AG04450 (cell line): ENCODE measurements around the gene LSAMP. TPM values are rescaled to one million over a fixed set of nuclear protein-coding genes. Genes with fewer than 3 reads are reported as not detected.

ENCODE experiments used
- CTCF ChIA-PET: fragments of 300-600, 350-600 bp; formaldehyde crosslinking; extraction: SDS; loops from one replicate; lab custom pipeline; 2022; ENCODE audit warnings: antibody characterized with exemption, inconsistent platforms; lab: Charles Lee
- POLR2A ChIA-PET: fragments of 350-600 bp; formaldehyde crosslinking; extraction: SDS; loops from one replicate; lab custom pipeline; 2021; ENCODE audit warnings: antibody characterized with exemption, inconsistent platforms; lab: Yijun Ruan, JAX
- DNase-seq: peaks from one replicate; pipeline ENCODE4 v3.0.0-alpha.2; 2011; ENCODE audit warnings: low read depth, low spot score
- H3K27ac ChIP-seq: one replicate; pipeline ENCODE4 v1.5.1; 2012; ENCODE audit warnings: low read depth, low read length, control low read depth
- H3K27me3 ChIP-seq: one replicate; pipeline ENCODE4 v1.6.0; 2012; ENCODE audit warnings: low read length; ENCODE audit not compliant: control insufficient read depth, insufficient read depth
- H3K4me3 ChIP-seq: 2 replicates; pipeline ENCODE4 v1.5.1; 2011; ENCODE audit warnings: mild to moderate bottlenecking, low read depth, low read length, control low read depth
- H3K9me3 ChIP-seq: 2 replicates; pipeline ENCODE4 v1.5.1; 2012; ENCODE audit warnings: low read length; ENCODE audit not compliant: control insufficient read depth, insufficient read depth
- polyA plus RNA-seq: library from polyadenylated mRNA; depleted of rRNA; stranded (reverse); fragments of >200 nt; gene quantifications from 2 replicates; pipeline ENCODE4 v1.2.3, GENCODE V29; 2011
- TF ChIP-seq, protein P1 (sequence below): IDR thresholded peaks from 2 replicates; pipeline ENCODE4 v1.5.1; 2011; ENCODE audit warnings: low read depth, low read length, control low read depth, inconsistent platforms

LSAMP gene
- polyA plus RNA-seq, 1 experiment, result 25.1 TPM

DNA sequence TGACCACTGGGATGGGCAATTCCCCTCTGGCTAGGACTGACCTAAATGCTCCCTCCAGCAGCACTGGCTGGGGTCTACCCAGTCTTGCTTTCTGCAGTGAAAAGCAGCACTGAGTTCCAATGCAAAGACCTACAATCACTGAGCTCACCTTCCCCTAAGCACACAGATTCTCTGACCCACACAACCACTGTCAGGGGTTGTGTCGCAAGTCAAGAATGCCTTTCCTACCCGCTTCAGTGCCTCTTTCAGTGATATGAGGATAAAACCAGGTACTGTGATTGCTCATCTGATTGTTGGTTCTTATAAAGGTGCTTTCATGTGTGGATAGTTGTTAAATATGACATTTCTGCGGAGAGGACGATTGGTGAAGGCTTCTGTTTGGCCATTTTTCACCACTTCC lies 476.4 kb downstream of the LSAMP start:
- POLR2A ChIA-PET, result no interaction called here
- DNase-seq, result no peak

DNA sequence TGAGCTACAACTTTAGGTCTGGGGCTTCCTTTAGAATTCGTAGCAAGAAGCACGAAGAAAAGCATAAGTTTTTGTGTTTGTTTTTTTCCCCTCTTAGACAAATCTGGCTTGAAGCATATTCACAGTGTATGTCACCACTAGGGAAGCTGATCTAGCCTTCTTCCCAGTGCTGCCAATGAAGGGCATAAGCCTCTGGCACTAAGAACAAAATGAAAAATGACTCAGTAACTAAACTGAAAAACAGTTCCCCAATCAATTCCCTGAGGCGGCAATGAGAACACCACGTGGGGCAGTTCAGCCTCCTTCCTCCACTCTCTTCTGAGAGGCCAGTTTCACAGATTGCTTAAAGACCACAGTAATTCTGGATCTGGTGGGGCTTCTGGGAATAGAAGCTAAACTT lies 483.9 kb downstream of the LSAMP start:
- no peak for DNase-seq

More for the DNA sequence above, 476.4 kb downstream of the LSAMP start:
- H3K27me3 ChIP-seq, result no peaks in the 10 kb centered on the region
- H3K27ac ChIP-seq, result no peak overlapping the region
- TF ChIP-seq, protein P1, sequence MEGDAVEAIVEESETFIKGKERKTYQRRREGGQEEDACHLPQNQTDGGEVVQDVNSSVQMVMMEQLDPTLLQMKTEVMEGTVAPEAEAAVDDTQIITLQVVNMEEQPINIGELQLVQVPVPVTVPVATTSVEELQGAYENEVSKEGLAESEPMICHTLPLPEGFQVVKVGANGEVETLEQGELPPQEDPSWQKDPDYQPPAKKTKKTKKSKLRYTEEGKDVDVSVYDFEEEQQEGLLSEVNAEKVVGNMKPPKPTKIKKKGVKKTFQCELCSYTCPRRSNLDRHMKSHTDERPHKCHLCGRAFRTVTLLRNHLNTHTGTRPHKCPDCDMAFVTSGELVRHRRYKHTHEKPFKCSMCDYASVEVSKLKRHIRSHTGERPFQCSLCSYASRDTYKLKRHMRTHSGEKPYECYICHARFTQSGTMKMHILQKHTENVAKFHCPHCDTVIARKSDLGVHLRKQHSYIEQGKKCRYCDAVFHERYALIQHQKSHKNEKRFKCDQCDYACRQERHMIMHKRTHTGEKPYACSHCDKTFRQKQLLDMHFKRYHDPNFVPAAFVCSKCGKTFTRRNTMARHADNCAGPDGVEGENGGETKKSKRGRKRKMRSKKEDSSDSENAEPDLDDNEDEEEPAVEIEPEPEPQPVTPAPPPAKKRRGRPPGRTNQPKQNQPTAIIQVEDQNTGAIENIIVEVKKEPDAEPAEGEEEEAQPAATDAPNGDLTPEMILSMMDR, result no peak
- H3K9me3 ChIP-seq, result no peaks in the 10 kb centered on the region
- no peak overlapping the region for H3K4me3 ChIP-seq
- CTCF ChIA-PET, result no interaction called here

DNA sequence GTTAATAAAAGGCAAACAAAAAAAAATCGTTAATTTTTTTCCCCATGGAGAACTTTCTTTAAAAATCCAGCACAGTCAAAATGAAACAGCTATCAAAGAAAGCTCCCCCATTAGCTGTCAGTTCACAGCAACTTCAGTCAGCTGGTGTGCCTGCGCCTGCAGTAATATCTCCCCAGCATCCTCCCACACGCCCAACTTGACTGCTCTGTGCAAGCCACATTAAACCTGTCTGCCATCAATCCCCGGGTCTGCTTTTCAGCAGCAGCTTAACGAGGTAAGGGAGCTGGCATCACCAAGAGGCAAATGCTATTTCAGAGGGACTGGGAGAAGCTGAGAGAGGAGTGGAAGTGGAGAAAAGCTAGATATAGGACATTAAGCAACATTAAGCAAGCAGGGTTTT lies 484.5 kb downstream of the LSAMP start:
- CTCF ChIA-PET, result no interaction called here

More for the DNA sequence above, 483.9 kb downstream of the LSAMP start:
- H3K27ac ChIP-seq, result no peak overlapping the region
- ChIA-PET CTCF (interaction anchor here (0.7 kb wide), 1 partner anchor 954 kb away, joined by 3 read pairs; no protein-coding TSS in a partner anchor), POLR2A (no interaction called here)
- H3K27me3 ChIP-seq, result no peaks in the 10 kb centered on the region
- no peaks in the 10 kb centered on the region for H3K9me3 ChIP-seq
- TF ChIP-seq, protein P1, result no peak
- H3K4me3 ChIP-seq, result no peak overlapping the region

DNA sequence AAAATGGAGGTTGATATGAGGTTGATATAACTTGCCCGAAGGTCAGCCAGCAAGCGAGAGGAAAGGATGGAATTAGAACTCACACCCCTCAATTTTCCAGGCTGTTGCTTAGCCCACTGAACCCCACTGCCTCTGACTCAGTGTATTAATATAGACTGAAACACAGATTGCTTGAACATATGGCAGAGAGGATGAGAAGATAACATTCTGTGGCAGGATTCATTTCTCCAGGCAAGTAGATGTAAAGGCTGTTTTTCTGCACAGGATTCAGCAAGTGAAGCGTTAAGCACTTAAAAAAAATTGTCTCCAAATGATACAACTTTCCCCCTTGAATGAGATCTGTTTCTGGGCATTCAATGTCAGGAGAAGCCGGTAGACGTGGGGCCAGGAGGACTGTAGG lies 486.8 kb downstream of the LSAMP start:
- DNase-seq, result no peak
- Histone ChIP-seq H3K27ac (no peak overlapping the region), H3K4me3 (no peak overlapping the region), H3K27me3 (no peaks in the 10 kb centered on the region), H3K9me3 (no peaks in the 10 kb centered on the region)
- ChIA-PET CTCF (interaction anchor here (1.1 kb wide), 1 partner anchor 21 kb away, joined by 4 read pairs; no protein-coding TSS in a partner anchor), POLR2A (no interaction called here)
- TF ChIP-seq, protein P1, result no peak

More for the DNA sequence above, 484.5 kb downstream of the LSAMP start:
- DNase-seq, result no peak
- no peak overlapping the region for H3K4me3 ChIP-seq
- TF ChIP-seq, protein P1, result no peak
- POLR2A ChIA-PET, result no interaction called here
- no peak overlapping the region for H3K27ac ChIP-seq
- no peaks in the 10 kb centered on the region for H3K9me3 ChIP-seq
- no peaks in the 10 kb centered on the region for H3K27me3 ChIP-seq

DNA sequence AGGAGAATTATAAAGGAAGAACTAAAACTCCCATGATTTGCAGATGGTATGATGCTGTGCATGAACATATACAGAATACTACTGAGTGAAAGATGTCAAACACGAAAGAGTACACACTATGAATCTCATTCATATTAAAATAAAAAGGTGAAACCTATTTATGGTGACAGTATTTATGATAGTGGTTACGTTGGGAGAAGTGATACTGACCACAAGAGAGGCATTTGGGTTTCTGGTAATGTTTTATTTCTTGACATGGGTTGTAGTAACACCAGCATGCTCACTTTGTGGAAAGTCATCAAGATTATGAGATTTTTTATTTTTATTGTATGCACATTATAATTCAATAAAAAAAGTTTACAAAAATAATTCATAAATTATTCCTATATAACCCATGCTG lies 498.0 kb downstream of the LSAMP start:
- DNase-seq, result no peak
- H3K27ac ChIP-seq, result no peak overlapping the region
- no peaks in the 10 kb centered on the region for H3K27me3 ChIP-seq
- no peaks in the 10 kb centered on the region for H3K9me3 ChIP-seq
- CTCF ChIA-PET, result no interaction called here
- H3K4me3 ChIP-seq, result no peak overlapping the region
- TF ChIP-seq, protein P1, result no peak
- POLR2A ChIA-PET, result no interaction called here
